ENCODE measurements around the gene ANO3. TPM values are rescaled to one million over a fixed set of nuclear protein-coding genes. Genes with fewer than 3 reads are reported as not detected.

The ANO3 gene
- total and polyA plus RNA-seq, 2 of the 4 experiments (the other 2 are of a cell fraction): 0.02 to 0.18 TPM

DNA sequence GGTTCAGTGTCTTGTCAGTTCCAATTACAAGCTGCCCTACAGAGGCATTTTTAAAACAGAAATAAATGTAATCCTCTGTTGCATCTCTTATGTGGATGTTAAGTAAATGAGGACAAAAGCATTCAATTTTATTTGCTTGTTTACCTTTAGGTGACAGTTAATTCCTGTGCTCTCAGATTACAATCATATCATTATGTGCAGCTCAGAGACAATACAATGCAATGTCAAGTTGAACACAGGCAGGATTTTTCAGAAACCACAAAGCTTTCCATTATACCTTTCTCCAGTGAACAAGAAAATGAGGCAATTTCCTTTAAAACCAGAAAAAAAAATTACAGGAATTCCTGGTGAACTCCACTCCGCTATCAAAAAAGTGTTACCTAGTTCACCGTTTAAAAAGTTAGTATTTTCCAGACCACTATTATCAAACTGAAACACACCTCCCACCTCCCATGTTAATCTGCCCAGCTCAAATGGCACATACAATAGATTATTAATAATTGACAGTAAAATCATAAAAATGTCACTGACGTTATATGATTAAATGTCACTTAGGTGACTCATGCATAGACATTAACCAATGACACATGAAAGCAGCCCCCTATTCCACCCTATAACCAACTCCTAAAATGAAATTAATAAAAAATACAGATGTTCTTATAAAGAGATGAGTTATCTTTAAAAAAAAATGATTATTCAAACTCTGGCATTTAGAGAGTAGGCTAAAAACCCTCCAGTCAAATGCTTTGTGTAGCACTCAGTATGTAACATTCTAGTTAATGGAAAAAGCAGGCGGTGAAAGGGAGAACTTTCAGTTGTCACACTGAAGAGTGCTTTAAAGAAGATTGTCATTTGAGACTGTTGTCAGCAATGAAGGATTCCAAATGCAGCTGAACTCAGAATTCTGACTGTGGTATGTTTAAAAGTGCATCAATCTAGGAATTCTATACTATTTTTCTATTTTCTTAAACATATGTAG, 141.6 kb downstream of the ANO3 start:
- H4K5ac ChIP-seq (ENCODE audit: low read depth, low read length): no peak overlapping the region
- no peak overlapping the region for H3K14ac ChIP-seq (replicated peaks; ENCODE audit: low read depth, low read length)
- H3K9me3 ChIP-seq (ENCODE audit: control insufficient read depth, insufficient read depth, low read length): no peaks in the 10 kb centered on the region
- no peak overlapping the region for H3K4me3 ChIP-seq (ENCODE audit: insufficient read depth, low read depth, low read length)
- H3K9ac ChIP-seq (ENCODE audit: low read depth, low read length): no peak overlapping the region
- TF ChIP-seq NFE2L2 (IDR thresholded peaks at IDR 0.05; ENCODE audit: low read depth, low read length) (no peak), MAZ (IDR thresholded peaks at IDR 0.05; ENCODE audit: borderline replicate concordance, low read depth, low read length) (no peak), MXI1 (IDR thresholded peaks at IDR 0.05; ENCODE audit: borderline replicate concordance, low read depth, low read length) (no peak), FOS (IDR thresholded peaks at IDR 0.05; ENCODE audit: low read depth, low read length) (no peak), RCOR1 (IDR thresholded peaks at IDR 0.05; ENCODE audit: insufficient replicate concordance, low read length) (no peak), BHLHE40 (IDR thresholded peaks at IDR 0.05; ENCODE audit: low read depth, low read length) (no peak), MAFK (IDR thresholded peaks at IDR 0.05; ENCODE audit: low read depth, low read length) (no peak), POLR2A (IDR thresholded peaks at IDR 0.05; ENCODE audit: low read depth, low read length) (no peak), RFX5 (IDR thresholded peaks at IDR 0.05; ENCODE audit: low read depth, low read length) (no peak), CHD1 (IDR thresholded peaks at IDR 0.05; ENCODE audit: low read depth, low read length) (no peak)
- TF ChIP-seq, protein P1, sequence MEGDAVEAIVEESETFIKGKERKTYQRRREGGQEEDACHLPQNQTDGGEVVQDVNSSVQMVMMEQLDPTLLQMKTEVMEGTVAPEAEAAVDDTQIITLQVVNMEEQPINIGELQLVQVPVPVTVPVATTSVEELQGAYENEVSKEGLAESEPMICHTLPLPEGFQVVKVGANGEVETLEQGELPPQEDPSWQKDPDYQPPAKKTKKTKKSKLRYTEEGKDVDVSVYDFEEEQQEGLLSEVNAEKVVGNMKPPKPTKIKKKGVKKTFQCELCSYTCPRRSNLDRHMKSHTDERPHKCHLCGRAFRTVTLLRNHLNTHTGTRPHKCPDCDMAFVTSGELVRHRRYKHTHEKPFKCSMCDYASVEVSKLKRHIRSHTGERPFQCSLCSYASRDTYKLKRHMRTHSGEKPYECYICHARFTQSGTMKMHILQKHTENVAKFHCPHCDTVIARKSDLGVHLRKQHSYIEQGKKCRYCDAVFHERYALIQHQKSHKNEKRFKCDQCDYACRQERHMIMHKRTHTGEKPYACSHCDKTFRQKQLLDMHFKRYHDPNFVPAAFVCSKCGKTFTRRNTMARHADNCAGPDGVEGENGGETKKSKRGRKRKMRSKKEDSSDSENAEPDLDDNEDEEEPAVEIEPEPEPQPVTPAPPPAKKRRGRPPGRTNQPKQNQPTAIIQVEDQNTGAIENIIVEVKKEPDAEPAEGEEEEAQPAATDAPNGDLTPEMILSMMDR (conservative IDR thresholded peaks at IDR 0.05; ENCODE audit: low read depth, low read length): no peak
- no peak overlapping the region for H2AK9ac ChIP-seq (replicated peaks; ENCODE audit: low read depth, low read length, poor library complexity)
- intact Hi-C loops (cut with micrococcal nuclease) (no loop called here), dilution Hi-C loops (cut with HindIII; ENCODE audit: low sequenced_read_pairs, unreplicated experiment) (no loop called here), in situ Hi-C loops (cut with MboI; ENCODE audit: low sequenced_read_pairs) (no loop called here)
- H3K4ac ChIP-seq (ENCODE audit: low read depth, low read length): no peak overlapping the region
- BruUV-seq (replicated peaks): no TSS peak
- no peak overlapping the region for H3K18ac ChIP-seq (ENCODE audit: low read depth, low read length)
- H4K20me1 ChIP-seq (ENCODE audit: insufficient read depth, low read length): no peaks in the 10 kb centered on the region
- H2AFZ ChIP-seq (replicated peaks; ENCODE audit: low read length, poor library complexity): no peak overlapping the region
- no peaks in the 10 kb centered on the region for H3K27me3 ChIP-seq (ENCODE audit: control insufficient read depth, insufficient read depth, low read length)
- H2BK120ac ChIP-seq (ENCODE audit: low read depth, low read length): no peak overlapping the region
- ChIA-PET POLR2A (ENCODE audit: unreplicated experiment) (no interaction called here), CTCF (no interaction called here)
- H3K56ac ChIP-seq (ENCODE audit: extremely low read depth, insufficient read depth, low read length): no peak overlapping the region
- ATAC-seq (ENCODE audit: low read depth) (no peak), DNase-seq (no peak)
- no peak overlapping the region for H3K23ac ChIP-seq (ENCODE audit: low read depth, low read length)
- H3K9me1 ChIP-seq (ENCODE audit: insufficient read depth, low read length): no peaks in the 10 kb centered on the region
- H3K27ac ChIP-seq (ENCODE audit: insufficient read depth, low read length): no peak overlapping the region
- H4K8ac ChIP-seq (ENCODE audit: low read depth in 2 of 2, low read length in 2 of 2): no peak overlapping the region
- H2BK5ac ChIP-seq (ENCODE audit: low read depth, low read length, poor library complexity, severe bottlenecking): no peak overlapping the region
- H3K4me2 ChIP-seq (ENCODE audit: low read depth, low read length): no peak overlapping the region
- H2AK5ac ChIP-seq (ENCODE audit: low read depth, low read length): no peak overlapping the region
- WGBS, 2 experiments (ENCODE audit: extremely low coverage in 2 of 2, insufficient read length in 1 of 2): 17% methylated on average over 1 of the region's 4 CpGs; no CpG with 5 or more reads in 1 of the 2 experiments
- no peaks in the 10 kb centered on the region for H3K36me3 ChIP-seq (ENCODE audit: control insufficient read depth, insufficient read depth, low read length)
- H2BK20ac ChIP-seq (ENCODE audit: low read depth, low read length): no peak overlapping the region
- H4K91ac ChIP-seq (ENCODE audit: insufficient read depth, low read depth, low read length): no peak overlapping the region
- no peaks in the 10 kb centered on the region for H3K4me1 ChIP-seq (ENCODE audit: control insufficient read depth, insufficient read depth, low read length)
- H2BK15ac ChIP-seq (ENCODE audit: low read depth, low read length): no peak overlapping the region
- no peaks in the 10 kb centered on the region for H3K79me1 ChIP-seq (ENCODE audit: low read depth in 1 of 2, low read length in 2 of 2)
